ENCODE data around the gene CSNK1G1.

The CSNK1G1 gene

DNA sequence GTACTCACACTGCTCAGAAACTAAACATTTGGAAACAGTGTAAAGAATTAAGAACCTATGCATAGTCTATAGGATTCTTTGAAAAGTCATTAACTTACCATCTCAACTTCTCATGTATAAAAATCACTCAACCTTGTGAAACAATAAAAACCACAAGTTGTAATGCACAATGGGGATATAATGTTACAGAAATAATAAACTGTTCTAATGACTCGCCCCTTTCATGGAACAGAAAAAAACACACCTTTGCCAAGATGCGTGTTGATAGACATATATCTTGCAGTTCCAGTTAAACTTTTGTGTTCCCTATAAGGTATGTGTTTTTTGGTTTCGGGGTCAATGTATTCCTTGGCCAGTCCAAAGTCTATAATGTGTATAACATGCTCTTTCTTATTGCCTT lies 142.3 kb downstream of the CSNK1G1 start:
- DNase-seq (ENCODE audit: low read depth): no peak
- no peak overlapping the region for H3K4me3 ChIP-seq (ENCODE audit: low read length)
- TF ChIP-seq, protein P1, sequence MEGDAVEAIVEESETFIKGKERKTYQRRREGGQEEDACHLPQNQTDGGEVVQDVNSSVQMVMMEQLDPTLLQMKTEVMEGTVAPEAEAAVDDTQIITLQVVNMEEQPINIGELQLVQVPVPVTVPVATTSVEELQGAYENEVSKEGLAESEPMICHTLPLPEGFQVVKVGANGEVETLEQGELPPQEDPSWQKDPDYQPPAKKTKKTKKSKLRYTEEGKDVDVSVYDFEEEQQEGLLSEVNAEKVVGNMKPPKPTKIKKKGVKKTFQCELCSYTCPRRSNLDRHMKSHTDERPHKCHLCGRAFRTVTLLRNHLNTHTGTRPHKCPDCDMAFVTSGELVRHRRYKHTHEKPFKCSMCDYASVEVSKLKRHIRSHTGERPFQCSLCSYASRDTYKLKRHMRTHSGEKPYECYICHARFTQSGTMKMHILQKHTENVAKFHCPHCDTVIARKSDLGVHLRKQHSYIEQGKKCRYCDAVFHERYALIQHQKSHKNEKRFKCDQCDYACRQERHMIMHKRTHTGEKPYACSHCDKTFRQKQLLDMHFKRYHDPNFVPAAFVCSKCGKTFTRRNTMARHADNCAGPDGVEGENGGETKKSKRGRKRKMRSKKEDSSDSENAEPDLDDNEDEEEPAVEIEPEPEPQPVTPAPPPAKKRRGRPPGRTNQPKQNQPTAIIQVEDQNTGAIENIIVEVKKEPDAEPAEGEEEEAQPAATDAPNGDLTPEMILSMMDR (conservative IDR thresholded peaks at IDR 0.05; ENCODE audit: low read length): no peak

DNA sequence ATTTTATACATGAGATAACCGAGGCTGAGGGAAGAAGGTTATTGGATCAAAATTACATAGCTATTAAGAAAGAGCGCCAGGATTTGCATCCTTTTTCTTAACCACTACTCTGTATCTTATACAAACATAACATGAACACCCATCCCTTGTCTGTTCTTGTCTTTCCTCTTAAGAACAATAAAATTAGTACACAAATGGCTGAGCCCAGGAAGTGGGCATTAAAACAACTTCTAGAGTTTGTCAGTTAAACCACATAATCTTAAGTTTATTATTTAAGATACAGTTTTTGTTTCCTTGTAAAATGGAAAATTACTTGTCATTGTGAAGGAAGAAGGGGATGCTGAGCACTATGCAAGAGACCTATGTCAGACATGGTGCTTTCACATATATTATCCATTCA lies 144.3 kb downstream of the CSNK1G1 start:
- no peak overlapping the region for H3K4me3 ChIP-seq (ENCODE audit: low read length)
- TF ChIP-seq, protein P1 (conservative IDR thresholded peaks at IDR 0.05; ENCODE audit: low read length): no peak
- DNase-seq (ENCODE audit: low read depth): no peak

DNA sequence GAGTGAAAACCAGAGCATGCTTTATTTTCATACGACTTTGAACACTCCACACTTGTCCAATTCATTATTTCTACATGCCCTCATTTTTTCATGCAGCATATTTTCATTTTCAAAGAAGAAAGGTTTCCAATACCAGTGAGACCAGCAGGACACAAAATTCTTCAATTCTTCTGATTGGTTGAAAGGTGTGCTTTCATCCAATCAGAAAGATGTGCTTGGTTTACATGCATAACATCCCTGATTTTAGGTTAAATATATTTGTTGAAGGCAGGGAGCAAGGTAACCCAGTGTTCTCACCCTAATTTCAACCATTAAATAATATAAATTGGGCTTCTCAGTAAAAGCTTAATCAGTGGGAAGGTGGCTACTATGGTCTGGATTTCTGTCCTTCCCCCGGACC lies 145.6 kb downstream of the CSNK1G1 start:
- H3K4me3 ChIP-seq (ENCODE audit: low read length): no peak overlapping the region
- DNase-seq (ENCODE audit: low read depth): no peak
- TF ChIP-seq, protein P1 (conservative IDR thresholded peaks at IDR 0.05; ENCODE audit: low read length): no peak

DNA sequence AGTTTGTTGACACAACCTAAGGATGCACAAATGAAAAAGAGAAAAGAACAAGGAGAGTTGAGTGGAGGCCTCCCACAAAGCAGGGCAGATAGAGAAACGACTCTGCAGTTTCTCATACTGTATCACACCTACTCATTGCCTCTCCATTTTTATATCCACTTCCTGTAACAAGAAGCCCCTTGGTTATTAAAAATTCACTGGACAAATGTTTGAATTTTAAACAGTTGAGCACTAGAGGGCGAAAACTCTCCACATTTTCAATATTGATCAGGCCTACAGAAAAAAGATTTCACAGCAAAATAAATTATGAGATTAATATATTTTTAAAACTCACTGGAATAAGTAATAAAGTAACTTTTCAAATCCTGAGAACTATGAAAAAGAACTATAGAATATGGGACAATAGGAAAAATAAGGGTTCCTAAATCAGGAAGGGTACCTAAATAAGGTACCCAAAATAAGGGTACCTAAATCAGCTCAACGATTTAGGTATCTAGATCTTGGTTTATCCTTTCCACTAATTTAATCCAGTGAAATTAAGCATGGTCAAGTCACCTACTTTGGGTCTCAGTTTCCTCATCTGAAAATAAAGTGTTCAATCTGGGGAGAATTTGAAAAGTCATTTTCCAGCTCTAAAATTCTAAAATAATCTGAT lies 146.2 kb downstream of the CSNK1G1 start:
- peak; percentile 39 for DNase-seq (ENCODE audit: low read depth)
- TF ChIP-seq, protein P1 (conservative IDR thresholded peaks at IDR 0.05; ENCODE audit: low read length): peak; percentile 60

DNA sequence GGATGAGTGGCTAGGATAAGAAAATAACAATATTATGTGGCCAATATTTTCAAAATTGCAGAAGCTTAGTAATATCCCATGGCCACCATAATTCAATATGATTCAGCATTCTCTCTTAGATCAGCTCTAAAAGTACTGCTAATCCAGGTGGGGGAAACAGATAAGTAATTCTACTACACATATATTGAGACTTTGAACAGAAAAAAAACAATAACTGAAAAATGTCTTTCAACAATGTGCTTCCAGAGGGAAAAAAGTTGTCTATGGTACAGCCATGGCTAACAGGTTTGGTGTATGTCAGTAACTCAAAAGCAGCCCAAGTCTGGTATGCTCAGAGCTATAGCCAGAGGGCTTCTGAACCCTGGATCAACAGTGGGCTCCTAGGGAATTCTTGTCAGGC lies 150.8 kb downstream of the CSNK1G1 start:
- no peak overlapping the region for H3K4me3 ChIP-seq (ENCODE audit: low read length)
- TF ChIP-seq, protein P1 (conservative IDR thresholded peaks at IDR 0.05; ENCODE audit: low read length): no peak
- DNase-seq (ENCODE audit: low read depth): no peak

More for the DNA sequence above, 146.2 kb downstream of the CSNK1G1 start:
- no peak overlapping the region for H3K4me3 ChIP-seq (ENCODE audit: low read length)

DNA sequence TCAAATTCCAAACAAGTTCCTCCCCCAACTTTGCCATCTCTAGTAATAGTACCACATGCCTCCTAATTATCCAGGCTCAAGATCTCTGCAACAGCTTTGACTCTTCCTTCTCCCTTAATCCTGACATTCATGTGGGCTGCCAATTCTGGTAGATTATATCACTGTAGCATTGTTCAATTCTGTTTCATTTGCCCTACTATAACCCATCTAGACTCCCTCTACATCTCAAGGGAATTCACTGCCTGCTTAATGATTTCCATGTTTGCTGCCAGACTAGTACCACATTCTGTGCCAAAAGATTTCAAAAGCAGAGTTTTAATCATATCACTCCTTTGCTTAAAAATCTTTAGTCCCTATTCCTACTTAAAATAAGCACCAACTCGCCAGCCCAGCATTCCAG lies 158.5 kb downstream of the CSNK1G1 start:
- peak; percentile 90 for DNase-seq (ENCODE audit: low read depth)
- H3K4me3 ChIP-seq (ENCODE audit: low read length): no peak overlapping the region
- TF ChIP-seq, protein P1 (conservative IDR thresholded peaks at IDR 0.05; ENCODE audit: low read length): no peak

DNA sequence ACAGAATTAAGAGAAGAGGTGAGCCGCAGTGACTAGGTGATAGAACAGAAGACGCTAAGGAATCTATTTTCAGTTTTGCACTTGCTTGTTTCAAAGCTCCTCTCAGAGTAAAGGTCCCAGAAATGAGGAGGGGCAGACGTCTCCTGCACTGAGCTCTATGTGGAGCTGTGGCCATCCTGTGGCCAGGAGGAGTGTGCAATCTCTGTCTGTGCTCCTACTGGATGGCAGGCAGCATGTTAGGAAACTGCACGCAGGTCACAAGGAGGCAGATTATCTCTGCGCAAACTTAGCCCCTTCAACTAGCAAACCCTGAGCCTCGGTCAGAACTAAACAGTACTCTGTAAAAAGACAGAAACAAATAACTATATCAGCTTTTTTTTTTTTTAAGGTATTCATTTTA lies 162.0 kb downstream of the CSNK1G1 start:
- no peak for DNase-seq (ENCODE audit: low read depth)
- TF ChIP-seq, protein P1 (conservative IDR thresholded peaks at IDR 0.05; ENCODE audit: low read length): no peak
- H3K4me3 ChIP-seq (ENCODE audit: low read length): no peak overlapping the region

Data from AG10803 (cell line).